Endothelial cell of hepatic sinusoid (primary cell): ENCODE data around the gene LYG2.
"Not testable (repeated sequence)": the region's sequence is repeated elsewhere in the genome, so short reads cannot be mapped to it uniquely, and the experiment has no call there.

Source experiments
- in situ Hi-C: cut with HindIII; loops from 2 replicates; pipeline ENCODE4 v1.10.0; 2017; ENCODE audit warnings: low sequenced_read_pairs

Gene LYG2

DNA sequence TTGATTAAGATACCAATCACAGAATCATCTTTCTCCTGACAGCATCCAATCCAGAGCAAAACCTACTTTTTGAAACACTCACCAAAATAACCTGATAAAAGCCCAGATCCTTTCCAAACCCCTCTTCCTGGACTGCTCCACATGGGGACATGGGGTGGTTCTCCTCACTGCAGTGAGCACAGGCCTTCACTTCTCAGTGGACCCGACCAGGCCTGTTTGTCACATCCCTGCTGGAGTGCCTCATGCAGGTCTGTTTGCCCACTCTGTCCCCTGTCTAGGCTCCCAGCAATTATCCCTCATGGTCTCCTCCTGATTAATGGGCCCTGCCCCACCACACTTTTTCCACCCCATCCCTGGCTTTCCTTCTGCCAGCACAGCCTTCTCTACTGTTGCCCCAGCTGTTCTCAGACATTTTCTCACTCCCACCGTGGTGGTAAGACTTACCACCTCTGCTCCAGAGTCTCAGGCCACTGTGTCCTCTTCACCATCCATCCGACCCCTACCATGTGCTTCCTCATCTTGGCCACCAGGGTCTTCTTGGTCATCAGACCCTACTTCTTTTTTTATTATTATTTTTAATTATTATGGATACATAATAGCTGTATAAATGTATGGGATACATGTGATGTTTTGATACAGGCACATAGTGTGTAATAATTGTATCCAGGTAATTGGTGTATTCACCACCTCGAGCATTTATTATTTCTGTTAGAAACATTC is 53.3 kb downstream of the LYG2 start:
- in situ Hi-C loops = no loop called here

DNA sequence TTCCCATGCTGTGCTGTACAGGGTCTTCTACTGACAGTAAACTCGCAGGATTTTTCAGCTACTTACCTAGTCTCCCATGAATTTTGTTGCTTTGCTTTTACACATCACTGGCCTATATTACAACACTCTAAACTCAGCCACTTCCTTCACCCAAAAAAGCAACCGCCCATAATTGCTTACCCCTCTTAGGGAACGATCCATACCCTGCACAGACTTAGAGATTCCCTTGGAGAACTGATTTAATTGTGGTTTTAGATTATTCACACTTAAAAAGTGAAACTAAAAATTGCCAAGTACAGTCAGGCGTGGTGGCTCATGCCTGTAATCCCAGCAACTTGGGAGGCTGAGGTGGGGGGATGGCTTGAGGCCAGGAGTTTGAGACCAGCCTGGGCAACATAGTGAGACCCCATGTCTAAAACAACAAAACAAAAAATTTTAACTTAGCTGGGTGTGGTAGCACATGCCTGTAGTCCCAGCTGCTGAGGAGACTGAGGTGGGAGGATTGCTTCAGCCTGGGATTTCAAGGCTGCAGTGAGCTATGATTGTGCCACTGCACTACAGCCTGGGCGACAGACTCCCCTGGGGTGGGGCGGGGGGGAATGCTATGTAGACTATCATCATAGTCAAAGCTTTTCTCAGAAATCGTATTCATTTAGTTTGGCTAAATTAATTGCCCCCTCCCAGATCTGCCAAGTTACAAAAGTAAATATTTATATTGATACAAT is 55.2 kb downstream of the LYG2 start:
- in situ Hi-C loops = no loop called here

DNA sequence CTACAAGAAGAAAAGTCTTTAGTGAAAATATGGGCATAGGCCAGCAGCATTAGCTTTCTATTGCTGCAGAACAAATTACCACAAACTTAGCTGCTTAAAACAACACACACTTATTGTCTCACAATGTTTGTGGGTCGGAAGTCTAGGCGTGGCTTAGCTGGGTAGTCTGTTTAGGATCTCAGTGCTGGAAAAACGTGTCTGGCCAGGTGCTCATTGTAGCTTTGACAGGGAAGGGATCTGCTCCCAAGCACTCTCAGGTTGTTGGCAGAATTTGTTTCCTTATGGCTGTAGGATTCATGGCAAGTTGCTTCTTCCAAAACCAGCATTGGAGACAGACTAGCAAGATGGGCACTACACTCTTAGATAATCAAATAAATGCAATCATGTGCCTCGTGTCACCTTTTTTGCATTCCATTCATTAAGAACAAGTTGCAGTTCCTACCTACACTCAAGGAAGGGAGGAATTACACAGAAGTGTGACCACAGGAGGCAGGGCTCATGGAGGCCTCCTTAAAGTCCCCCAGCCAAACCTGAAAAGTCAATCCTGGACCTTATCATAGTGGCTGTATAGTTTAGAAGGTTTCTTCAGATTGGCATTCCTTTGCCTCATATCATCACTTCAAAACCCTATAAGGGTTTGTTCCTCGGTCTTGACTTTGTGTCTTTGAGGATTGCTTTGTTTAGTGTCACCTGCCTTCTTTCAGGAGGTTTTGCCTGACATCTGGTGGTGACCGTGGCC is 57.2 kb downstream of the LYG2 start:
- in situ Hi-C loops = no loop called here

- in situ Hi-C loops = not testable (repeated sequence)
Observed at GRCh38 chr2:99192364-99192763, 63.1 kb downstream of the LYG2 start.
